Mucosa of descending colon (tissue), 3 donors: ENCODE results near the gene CMTM4. TPM values are rescaled to one million over a fixed set of nuclear protein-coding genes. Genes with fewer than 3 reads are reported as not detected.

Experiments used
- ATAC-seq: fragments of 200-7000 bp; cut with Tn5 transposase; one replicate; pipeline ENCODE4 v1.9.1; 2020; ENCODE audit warnings: mild to moderate bottlenecking, moderate library complexity
- DNase-seq, 3 donors: peaks; one replicate each; pipeline ENCODE4 v3.0.0-alpha.2; 2020
- H3K36me3 ChIP-seq: fragments of 200-600 bp; one replicate; pipeline ENCODE4 v1.8.0; 2021; ENCODE audit warnings: low read depth, mild to moderate bottlenecking
- H3K4me1 ChIP-seq: fragments of 200-600 bp; one replicate; pipeline ENCODE4 v1.8.0; 2021; ENCODE audit warnings: low read depth, mild to moderate bottlenecking
- H3K4me3 ChIP-seq: fragments of 200-600 bp; one replicate; pipeline ENCODE4 v1.8.0; 2021; ENCODE audit warnings: mild to moderate bottlenecking
- H3K9me3 ChIP-seq: fragments of 200-600 bp; one replicate; pipeline ENCODE4 v1.8.0; 2021; ENCODE audit warnings: mild to moderate bottlenecking
- intact Hi-C, 2 donors: fragments of 100-400 bp; cut with DNase I in 1 of 2; cut with micrococcal nuclease in 1 of 2; formaldehyde crosslinking; loops; one replicate each; pipeline versions ENCODE4 v1.11.0 to v1.11.1; 2022; cut with DNase I, micrococcal nuclease
- total RNA-seq, 3 donors: library from RNA; stranded (reverse); fragmentation: NEBNext Ultra II Directional in 2 of 3; extraction: Animal tissue kit (Norgen Biotek cat#: 25700) in 2 of 3; gene quantifications; one replicate each; pipeline versions ENCODE4 v1.2.1 to v1.2.4, GENCODE V29; 2021 to 2023
- TF ChIP-seq, protein P1 (sequence below): fragments of 200-600 bp; IDR thresholded peaks from one replicate; pipeline ENCODE4 v1.8.0; 2022; ENCODE audit warnings: antibody characterized with exemption, mild to moderate bottlenecking
- donor health status: DM: no; HTN: no; CAD: no; lungs with moderate emphysema.
- donor health status: DM: no; HTN: no; CAD: no.
- donor health status: DM: no; HTN: yes; CAD: no.

Gene CMTM4
- total RNA-seq, 3 donors from 2014 or later: 91.6 to 208 (median 155) TPM

- no peaks in the 10 kb centered on the region for H3K9me3 ChIP-seq
- TF ChIP-seq, protein P1, sequence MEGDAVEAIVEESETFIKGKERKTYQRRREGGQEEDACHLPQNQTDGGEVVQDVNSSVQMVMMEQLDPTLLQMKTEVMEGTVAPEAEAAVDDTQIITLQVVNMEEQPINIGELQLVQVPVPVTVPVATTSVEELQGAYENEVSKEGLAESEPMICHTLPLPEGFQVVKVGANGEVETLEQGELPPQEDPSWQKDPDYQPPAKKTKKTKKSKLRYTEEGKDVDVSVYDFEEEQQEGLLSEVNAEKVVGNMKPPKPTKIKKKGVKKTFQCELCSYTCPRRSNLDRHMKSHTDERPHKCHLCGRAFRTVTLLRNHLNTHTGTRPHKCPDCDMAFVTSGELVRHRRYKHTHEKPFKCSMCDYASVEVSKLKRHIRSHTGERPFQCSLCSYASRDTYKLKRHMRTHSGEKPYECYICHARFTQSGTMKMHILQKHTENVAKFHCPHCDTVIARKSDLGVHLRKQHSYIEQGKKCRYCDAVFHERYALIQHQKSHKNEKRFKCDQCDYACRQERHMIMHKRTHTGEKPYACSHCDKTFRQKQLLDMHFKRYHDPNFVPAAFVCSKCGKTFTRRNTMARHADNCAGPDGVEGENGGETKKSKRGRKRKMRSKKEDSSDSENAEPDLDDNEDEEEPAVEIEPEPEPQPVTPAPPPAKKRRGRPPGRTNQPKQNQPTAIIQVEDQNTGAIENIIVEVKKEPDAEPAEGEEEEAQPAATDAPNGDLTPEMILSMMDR: peak; percentile 89
- intact Hi-C loops: loop anchor here in 1 of 2 donors (10.0 kb wide), 1 partner anchor 204 kb away; no protein-coding TSS in a partner anchor
- no peaks in the 10 kb centered on the region for H3K36me3 ChIP-seq
- H3K4me3 ChIP-seq: no peak overlapping the region
- DNase-seq (peak; percentile 80 to 94 (median 89)), ATAC-seq (peak; percentile 68)
- peaks cover 17% of the 10 kb centered on the region for H3K4me1 ChIP-seq
Observed at GRCh38 chr16:66608241-66609138, 88.1 kb downstream of the CMTM4 start.

DNA sequence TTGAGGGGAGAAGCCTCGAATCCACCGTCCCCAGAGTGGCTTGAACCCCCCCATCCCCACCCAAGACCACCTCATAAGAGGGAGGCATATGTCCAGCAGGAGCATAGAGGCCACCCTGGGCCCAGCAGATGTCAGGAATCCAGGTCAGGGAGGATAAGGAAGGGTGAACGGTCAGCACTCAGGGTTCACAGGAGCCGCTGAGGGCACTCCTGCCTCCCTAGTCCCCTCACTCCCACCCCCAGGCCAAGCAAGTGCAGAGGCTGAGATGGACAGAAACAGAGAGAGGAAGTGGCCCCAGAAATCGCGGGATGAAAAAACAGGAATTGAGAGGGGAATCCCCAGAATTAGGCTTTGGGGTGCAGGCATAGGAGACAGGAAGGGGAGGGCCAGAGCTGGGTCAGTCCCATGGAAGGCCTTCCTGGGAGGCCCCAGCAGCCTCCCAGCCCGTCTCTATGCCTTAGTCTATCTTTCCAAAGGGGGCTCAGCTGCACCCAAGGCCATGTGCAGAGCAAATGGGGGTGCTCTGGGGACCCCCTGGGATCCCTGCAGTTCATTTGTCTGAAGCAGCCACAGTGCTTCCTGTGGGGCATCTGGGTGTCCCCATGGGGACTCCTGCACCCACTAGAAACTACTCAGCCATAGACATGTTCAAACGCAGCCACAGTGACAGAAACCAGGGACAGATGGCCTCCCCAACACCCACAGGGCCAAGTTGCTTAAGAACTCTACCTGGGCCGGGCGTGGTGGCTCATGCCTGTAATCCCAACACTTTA is 90.4 kb downstream of the CMTM4 start:
- DNase-seq (no peak), ATAC-seq (no peak)
- peaks cover 17% of the 10 kb centered on the region for H3K4me1 ChIP-seq
- TF ChIP-seq, protein P1: no peak
- H3K9me3 ChIP-seq: no peaks in the 10 kb centered on the region
- no peak overlapping the region for H3K4me3 ChIP-seq
- no peaks in the 10 kb centered on the region for H3K36me3 ChIP-seq
- intact Hi-C loops: loop anchor here in 1 of 2 donors (10.0 kb wide), 1 partner anchor 201 kb away; no protein-coding TSS in a partner anchor

- peak; percentile 37 for ATAC-seq
- H3K36me3 ChIP-seq: no peaks in the 10 kb centered on the region
- intact Hi-C loops: loop anchor here in 1 of 2 donors (10.0 kb wide), 1 partner anchor 201 kb away; no protein-coding TSS in a partner anchor
- peaks cover 17% of the 10 kb centered on the region for H3K4me1 ChIP-seq
- TF ChIP-seq, protein P1: no peak
- H3K9me3 ChIP-seq: no peaks in the 10 kb centered on the region
- peak overlapping the region; percentile 34 for H3K4me3 ChIP-seq
- DNase-seq: peak; percentile 46 to 67 (median 65)
Observed at GRCh38 chr16:66605177-66605978, 91.2 kb downstream of the CMTM4 start.

DNA sequence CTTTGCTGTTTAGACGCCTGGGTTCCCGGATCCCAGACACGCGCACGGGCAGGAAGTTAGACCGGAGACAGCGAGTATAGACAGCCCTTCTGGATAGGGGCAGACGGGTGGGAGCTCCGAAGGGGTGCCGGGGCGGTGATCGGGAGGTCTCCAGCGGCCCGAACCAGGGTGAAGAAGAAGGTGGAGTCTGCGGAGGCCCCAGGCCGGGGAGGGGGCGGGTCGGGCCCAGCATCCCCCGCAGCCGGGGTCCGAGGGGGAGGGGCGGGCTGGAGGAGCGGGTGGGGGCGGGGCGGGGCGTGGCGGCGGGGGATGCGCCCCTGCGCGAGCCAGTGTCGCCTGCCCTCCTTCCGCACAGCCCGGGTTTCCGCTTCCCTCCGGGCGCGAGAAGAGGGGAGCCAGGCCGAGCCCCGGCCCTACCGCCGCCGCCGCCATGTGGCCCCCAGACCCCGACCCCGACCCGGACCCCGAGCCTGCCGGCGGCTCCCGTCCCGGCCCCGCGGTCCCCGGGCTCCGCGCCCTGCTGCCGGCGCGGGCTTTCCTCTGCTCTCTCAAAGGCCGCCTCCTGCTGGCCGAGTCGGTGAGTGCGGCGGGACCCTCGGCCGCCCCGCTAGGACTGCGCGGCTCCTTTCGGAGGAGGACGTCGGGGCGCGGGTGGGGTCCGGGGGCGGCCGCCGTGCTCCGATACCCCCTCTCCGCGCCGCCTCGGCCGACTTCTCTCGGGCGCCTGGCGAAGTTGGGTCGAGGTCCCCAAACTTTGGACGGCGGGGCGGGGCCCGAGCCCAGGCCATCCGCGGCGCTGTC is 92.0 kb downstream of the CMTM4 start, which contains the start of gene CMTM3:
CMTM3 (plus strand) TSS at position 329 of the 801 bp plus-strand sequence; CDS start at position 431, 102 bp downstream.
- intact Hi-C loops: loop anchor here in 1 of 2 donors (10.0 kb wide), 1 partner anchor 200 kb away; no protein-coding TSS in a partner anchor
- TF ChIP-seq, protein P1: peak; percentile 60
- ATAC-seq (peak; percentile 71), DNase-seq (peak; percentile 62 to 78 (median 75))
- Histone ChIP-seq H3K36me3 (no peaks in the 10 kb centered on the region), H3K4me1 (peaks cover 17% of the 10 kb centered on the region), H3K4me3 (peak within 1 kb of the TSS; percentile 34), H3K9me3 (no peaks in the 10 kb centered on the region)
